Measurements from ENCODE around the gene TTC28.

TTC28 gene

DNA sequence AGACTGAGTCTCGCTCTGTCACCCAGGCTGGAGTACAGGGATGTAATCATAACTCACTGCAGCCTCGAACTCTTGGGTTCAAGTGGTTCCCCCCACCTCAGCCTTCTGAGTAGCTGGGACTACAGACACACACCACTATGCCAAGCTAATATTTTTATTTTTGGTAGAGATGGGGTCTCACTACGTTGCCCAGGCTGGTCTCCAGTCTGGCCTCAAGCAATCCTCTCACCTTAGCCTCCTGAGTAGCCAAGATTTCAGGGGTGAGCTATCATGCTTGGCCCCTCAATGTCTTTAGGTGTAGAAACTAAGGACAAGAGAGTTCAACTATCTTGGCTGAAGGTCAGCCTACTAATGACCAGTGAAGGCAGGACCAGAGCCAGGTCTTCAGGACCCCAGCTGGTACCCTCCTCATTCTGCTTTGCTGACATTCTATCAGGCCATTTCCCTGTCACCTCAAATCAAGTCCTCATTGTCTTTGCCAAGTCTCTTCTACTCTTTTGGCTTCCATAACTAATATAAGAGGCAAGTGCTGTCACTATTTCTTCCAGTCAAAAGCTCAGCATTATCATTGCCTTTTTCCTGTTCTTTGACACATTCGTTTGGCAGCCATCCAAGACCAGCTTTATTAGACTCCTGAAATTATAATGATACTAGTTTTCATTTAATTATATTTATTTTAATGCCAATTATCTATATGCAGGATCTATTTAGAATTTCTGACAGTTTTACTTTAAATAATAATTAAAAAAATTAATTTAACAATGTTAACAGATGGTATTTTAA lies 496.4 kb downstream of the TTC28 start:
- H3K4me3 ChIP-seq (ENCODE audit: low read depth, low read length) = no peak overlapping the region
- no peak for TF ChIP-seq CTCF (IDR thresholded peaks at IDR 0.05; ENCODE audit: borderline replicate concordance, insufficient read depth, low read depth, low read length)

- H3K4me3 ChIP-seq (ENCODE audit: low read depth, low read length) = no peak overlapping the region
- no peak for TF ChIP-seq CTCF (IDR thresholded peaks at IDR 0.05; ENCODE audit: borderline replicate concordance, insufficient read depth, low read depth, low read length)
Measured at GRCh38 chr22:28180804-28181731, 498.6 kb downstream of the TTC28 start.

GRCh38 chr22:28179392-28179791 lies 500.2 kb downstream of the TTC28 start:
- no peak for TF ChIP-seq CTCF (IDR thresholded peaks at IDR 0.05; ENCODE audit: borderline replicate concordance, insufficient read depth, low read depth, low read length)
- H3K4me3 ChIP-seq (ENCODE audit: low read depth, low read length) = no peak overlapping the region

- H3K4me3 ChIP-seq (ENCODE audit: low read depth, low read length) = no peak overlapping the region
- TF ChIP-seq CTCF (IDR thresholded peaks at IDR 0.05; ENCODE audit: borderline replicate concordance, insufficient read depth, low read depth, low read length) = no peak
Measured at GRCh38 chr22:28175730-28176492, 503.7 kb downstream of the TTC28 start.

GRCh38 chr22:28174509-28174908 lies 505.1 kb downstream of the TTC28 start:
- no peak overlapping the region for H3K4me3 ChIP-seq (ENCODE audit: low read depth, low read length)
- TF ChIP-seq CTCF (IDR thresholded peaks at IDR 0.05; ENCODE audit: borderline replicate concordance, insufficient read depth, low read depth, low read length) = no peak

DNA sequence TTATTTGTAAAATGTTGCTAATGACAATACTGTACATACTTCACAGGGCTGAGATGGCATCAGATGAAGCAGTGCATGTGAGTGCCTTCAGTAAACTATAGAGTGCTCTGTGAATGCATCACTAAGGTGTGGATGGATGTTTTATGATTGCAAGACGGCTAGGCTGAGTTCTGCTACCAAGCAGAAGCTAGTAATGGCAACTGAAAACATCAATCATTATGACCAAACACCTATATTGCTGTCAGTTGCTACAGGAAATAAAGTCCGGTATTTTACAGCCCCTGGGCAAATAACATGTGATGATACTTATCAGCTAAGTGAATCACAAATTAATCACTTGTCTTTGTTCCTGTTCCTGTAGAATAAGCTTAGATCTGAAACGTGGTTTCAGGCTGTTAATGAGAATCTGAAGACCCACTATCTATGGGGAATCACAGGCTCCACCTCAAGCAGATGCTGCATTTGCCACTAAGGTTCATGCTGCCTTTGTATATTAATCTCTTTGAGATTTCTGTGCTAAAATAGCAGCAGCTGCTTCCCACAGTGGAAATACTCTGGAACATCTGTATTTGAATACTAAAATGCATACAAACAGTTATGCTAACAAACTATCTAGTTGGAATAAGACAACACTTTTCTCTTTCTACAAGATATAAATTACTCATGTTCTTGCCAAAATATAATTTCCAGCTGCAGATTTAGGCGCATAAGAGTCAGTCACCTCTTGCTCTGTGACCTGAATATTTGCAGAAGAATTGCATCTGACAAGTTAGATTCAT lies 506.6 kb downstream of the TTC28 start:
- no peak overlapping the region for H3K4me3 ChIP-seq (ENCODE audit: low read depth, low read length)
- TF ChIP-seq CTCF (IDR thresholded peaks at IDR 0.05; ENCODE audit: borderline replicate concordance, insufficient read depth, low read depth, low read length) = no peak

Measured in GM12875 (cell line).